WI38 (cell line): ENCODE results near the gene TFDP1.

Source experiments
- H3K4me3 ChIP-seq: 2 replicates; pipeline ENCODE4 v1.5.1; 2011; ENCODE audit warnings: low read depth, mild to moderate bottlenecking, control low read depth, low read length
- CTCF ChIP-seq: IDR thresholded peaks from 2 replicates; pipeline ENCODE4 v1.5.1; 2012; ENCODE audit warnings: low read depth, mild to moderate bottlenecking, control low read depth, low read length

The TFDP1 gene

GRCh38 chr13:113545931-113546516 lies 38.5 kb upstream of the TFDP1 start:
- TF ChIP-seq CTCF, result no peak
- H3K4me3 ChIP-seq, result no peak overlapping the region

GRCh38 chr13:113546571-113547237 lies 37.8 kb upstream of the TFDP1 start:
- no peak overlapping the region for H3K4me3 ChIP-seq
- TF ChIP-seq CTCF, result no peak

GRCh38 chr13:113547238-113547971 lies 37.1 kb upstream of the TFDP1 start:
- no peak for TF ChIP-seq CTCF
- no peak overlapping the region for H3K4me3 ChIP-seq

- TF ChIP-seq CTCF, result no peak
- no peak overlapping the region for H3K4me3 ChIP-seq
Measured at GRCh38 chr13:113548171-113548641, 36.3 kb upstream of the TFDP1 start.

GRCh38 chr13:113548778-113549621 lies 35.6 kb upstream of the TFDP1 start:
- H3K4me3 ChIP-seq, result no peak overlapping the region
- no peak for TF ChIP-seq CTCF

- no peak for TF ChIP-seq CTCF
- H3K4me3 ChIP-seq, result no peak overlapping the region
Measured at GRCh38 chr13:113550453-113550852, 34.1 kb upstream of the TFDP1 start.
